ENCODE results near the gene AMMECR1. TPM values are rescaled to one million over a fixed set of nuclear protein-coding genes. Genes with fewer than 3 reads are reported as not detected.

The AMMECR1 gene
- total and polyA plus RNA-seq, 7 donors = 0.69 to 2.4 (median 1.2) TPM

- intact Hi-C loops (cut with DNase I) = no loop called here
- Histone ChIP-seq H3K27me3 (ENCODE audit: insufficient read depth in 3 of 3, low read length in 2 of 3) (peaks cover 0 to 4% (median 0%) of the 10 kb centered on the region in 3 donors), H3K9me3 (no peaks in the 10 kb centered on the region), H3K27ac (no peak overlapping the region), H3K36me3 (ENCODE audit: insufficient read depth in 1 of 2, low read depth in 1 of 2) (no peaks in the 10 kb centered on the region), H3K4me3 (no peak overlapping the region), H3K4me1 (no peaks in the 10 kb centered on the region)
- 71 to 80% (median 79%) methylated on average over 1 of the region's 1 CpG for WGBS, 3 donors
- ATAC-seq = no peak
- TF ChIP-seq CTCF (IDR thresholded peaks at IDR 0.05) = no peak
- no peak for DNase-seq
Measured at GRCh38 chrX:110268886-110269285, 49.0 kb downstream of the AMMECR1 start.

DNA sequence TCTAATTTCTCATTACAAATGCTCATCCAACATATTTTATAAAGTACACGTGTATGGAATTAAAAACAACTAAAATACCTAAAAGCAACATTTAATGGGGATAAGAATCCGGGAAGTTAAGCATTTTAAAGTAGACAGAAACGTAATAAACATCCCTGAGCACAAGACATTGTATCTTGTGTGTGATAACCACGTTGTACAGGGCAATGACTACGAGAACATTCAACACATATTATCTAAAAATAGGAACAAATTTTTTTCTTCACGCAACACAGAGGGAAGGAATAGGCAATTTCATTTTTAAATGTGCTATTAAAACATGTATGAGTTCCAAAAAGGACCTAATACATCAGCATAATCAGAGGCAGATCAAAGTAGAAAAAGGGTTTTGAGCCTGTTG lies 49.5 kb downstream of the AMMECR1 start:
- H3K9me3 ChIP-seq = no peaks in the 10 kb centered on the region
- no peak overlapping the region for H3K4me3 ChIP-seq
- H3K27me3 ChIP-seq (ENCODE audit: insufficient read depth in 3 of 3, low read length in 2 of 3) = peaks cover 0 to 4% (median 0%) of the 10 kb centered on the region in 3 donors
- H3K4me1 ChIP-seq = no peaks in the 10 kb centered on the region
- H3K36me3 ChIP-seq (ENCODE audit: insufficient read depth in 1 of 2, low read depth in 1 of 2) = no peaks in the 10 kb centered on the region
- ATAC-seq (no peak), DNase-seq (no peak)
- H3K27ac ChIP-seq = no peak overlapping the region
- 33 to 52% (median 45%) methylated on average over 6 of the region's 6 CpGs for WGBS, 3 donors
- TF ChIP-seq CTCF (IDR thresholded peaks at IDR 0.05) = no peak
- intact Hi-C loops (cut with DNase I) = no loop called here

DNA sequence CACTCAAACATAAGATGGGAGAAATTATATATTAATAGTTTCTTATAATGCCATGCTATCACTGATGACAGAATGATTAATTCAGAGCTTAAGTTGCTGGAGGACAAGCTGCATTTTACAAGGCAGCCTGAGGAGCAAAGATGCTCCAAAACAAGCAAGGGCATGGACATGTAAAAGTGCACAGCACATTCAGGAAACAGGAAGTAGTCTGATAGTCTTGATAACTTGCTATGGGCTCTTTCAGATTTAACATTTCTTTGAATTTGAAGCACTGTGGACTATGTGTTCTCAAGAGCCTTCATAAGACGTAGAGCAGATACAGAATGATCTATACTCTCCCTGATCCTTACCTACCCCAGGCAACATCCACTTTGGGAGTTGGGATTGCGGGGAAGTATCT lies 50.0 kb downstream of the AMMECR1 start:
- no peaks in the 10 kb centered on the region for H3K4me1 ChIP-seq
- intact Hi-C loops (cut with DNase I) = no loop called here
- H3K27me3 ChIP-seq (ENCODE audit: insufficient read depth in 3 of 3, low read length in 2 of 3) = peaks cover 0 to 4% (median 0%) of the 10 kb centered on the region in 3 donors
- WGBS, 3 donors = 67 to 89% (median 75%) methylated on average over 2 of the region's 2 CpGs
- no peaks in the 10 kb centered on the region for H3K36me3 ChIP-seq (ENCODE audit: insufficient read depth in 1 of 2, low read depth in 1 of 2)
- H3K9me3 ChIP-seq = no peaks in the 10 kb centered on the region
- H3K27ac ChIP-seq = no peak overlapping the region
- no peak for TF ChIP-seq CTCF (IDR thresholded peaks at IDR 0.05)
- DNase-seq (no peak), ATAC-seq (no peak)
- no peak overlapping the region for H3K4me3 ChIP-seq

DNA sequence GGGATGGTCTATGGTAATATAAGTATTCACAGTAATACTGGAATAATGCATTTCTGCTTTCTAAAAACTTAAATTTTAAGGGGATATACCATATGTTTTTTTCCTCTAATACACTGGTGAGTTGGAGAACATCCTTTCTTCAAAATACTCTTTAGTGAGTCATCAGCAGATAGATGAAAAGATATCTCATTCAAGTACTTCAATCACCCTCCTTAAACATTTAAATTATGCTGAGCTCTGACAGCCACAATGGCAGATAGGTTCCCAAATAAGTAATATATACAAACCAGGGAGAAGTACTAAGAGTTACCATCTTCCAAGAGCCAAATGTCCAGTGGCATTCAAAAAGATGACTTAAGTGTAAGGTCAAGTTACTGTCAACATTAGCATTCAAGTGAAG lies 52.2 kb downstream of the AMMECR1 start:
- TF ChIP-seq CTCF (IDR thresholded peaks at IDR 0.05) = no peak
- Histone ChIP-seq H3K27me3 (ENCODE audit: insufficient read depth in 3 of 3, low read length in 2 of 3) (no peaks in the 10 kb centered on the region), H3K36me3 (ENCODE audit: insufficient read depth in 1 of 2, low read depth in 1 of 2) (no peaks in the 10 kb centered on the region), H3K4me3 (no peak overlapping the region), H3K4me1 (no peaks in the 10 kb centered on the region), H3K9me3 (no peaks in the 10 kb centered on the region), H3K27ac (no peak overlapping the region)
- no peak for DNase-seq
- no peak for ATAC-seq
- intact Hi-C loops (cut with DNase I) = no loop called here

DNA sequence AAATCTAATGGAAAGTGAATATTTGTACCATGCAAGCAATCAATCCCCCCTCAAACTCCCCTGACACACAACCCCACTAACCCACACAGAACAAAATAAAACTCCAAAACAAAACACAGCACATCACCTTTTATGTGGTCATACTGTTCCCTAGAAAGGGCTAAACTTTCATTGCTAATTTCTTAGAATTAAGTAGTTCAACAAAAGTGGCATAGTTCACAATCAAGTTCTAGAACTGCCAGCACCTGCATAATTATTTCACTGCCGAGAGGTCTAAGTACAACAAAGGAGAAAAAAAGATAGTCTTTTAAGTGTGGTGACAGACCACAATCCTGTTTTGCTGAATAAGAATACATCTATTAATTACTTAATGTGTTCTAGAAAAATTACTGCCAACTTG lies 58.8 kb downstream of the AMMECR1 start:
- H3K27me3 ChIP-seq (ENCODE audit: insufficient read depth in 3 of 3, low read length in 2 of 3) = no peaks in the 10 kb centered on the region
- intact Hi-C loops (cut with DNase I) = no loop called here
- H3K36me3 ChIP-seq (ENCODE audit: insufficient read depth in 1 of 2, low read depth in 1 of 2) = no peaks in the 10 kb centered on the region
- H3K4me1 ChIP-seq = no peaks in the 10 kb centered on the region
- H3K4me3 ChIP-seq = no peak overlapping the region
- H3K27ac ChIP-seq = no peak overlapping the region
- H3K9me3 ChIP-seq = no peaks in the 10 kb centered on the region
- no peak for TF ChIP-seq CTCF (IDR thresholded peaks at IDR 0.05)
- 64 to 94% (median 79%) methylated on average over 1 of the region's 1 CpG for WGBS, 3 donors
- DNase-seq (no peak), ATAC-seq (no peak)

Measured in psoas muscle (tissue), 8 donors.